WTC11 (cell line): Measurements from ENCODE around the gene BACH2. TPM values are rescaled to one million over a fixed set of nuclear protein-coding genes. Genes with fewer than 3 reads are reported as not detected.
A peak's percentile ranks its signal among the peaks of the same experiment; 100 is the strongest.

Experiments used
- ATAC-seq: fragments of 200-7000 bp; cut with Tn5 transposase; 2 replicates; pipeline ENCODE4 v1.10.0; 2021; ENCODE audit warnings: mild to moderate bottlenecking, moderate library complexity
- CTCF ChIA-PET: fragments of 300-600 bp; sonication (Branson Sonifier 250); formaldehyde crosslinking; loops from one replicate; lab custom pipeline; 2021; ENCODE audit warnings: antibody characterized with exemption; lab: Charles Lee
- POLR2A ChIA-PET: fragments of 350-600 bp; sonication (Branson Sonifier 250); formaldehyde crosslinking; loops from one replicate; lab custom pipeline; 2021; ENCODE audit warnings: antibody characterized with exemption; lab: Charles Lee
- DNase-seq: peaks from one replicate; pipeline ENCODE4 v3.0.0; 2021; ENCODE audit warnings: low spot score
- H3K27ac Mint-ChIP-seq: 2 replicates; pipeline ENCODE4 v1.8.0; 2021; ENCODE audit warnings: mixed read lengths
- H3K27me3 Mint-ChIP-seq: 2 replicates; pipeline ENCODE4 v1.8.0; 2021; ENCODE audit warnings: low read depth, mild to moderate bottlenecking, moderate library complexity, mixed read lengths
- H3K36me3 Mint-ChIP-seq: 2 replicates; pipeline ENCODE4 v1.8.0; 2021; ENCODE audit warnings: mixed read lengths
- H3K4me1 Mint-ChIP-seq: 2 replicates; pipeline ENCODE4 v1.8.0; 2022; ENCODE audit warnings: mixed read lengths
- H3K4me3 Mint-ChIP-seq: 2 replicates; pipeline ENCODE4 v1.8.0; 2021; ENCODE audit warnings: mild to moderate bottlenecking, moderate library complexity, mixed read lengths
- H3K9me3 Mint-ChIP-seq: 2 replicates; pipeline ENCODE4 v1.8.0; 2021; ENCODE audit warnings: mixed read lengths
- ATF3 ChIP-seq: sonication (generic); formaldehyde crosslinking; conservative IDR thresholded peaks from 2 replicates; pipeline ENCODE4 v1.8.1; 2022; ENCODE audit warnings: mild to moderate bottlenecking, missing genetic modification reagents
- CTCF ChIP-seq: fragments of 200-600 bp; IDR thresholded peaks from 2 replicates; pipeline ENCODE4 v1.8.0; 2022; ENCODE audit warnings: antibody characterized with exemption
- E2F1 ChIP-seq: sonication (generic); formaldehyde crosslinking; IDR thresholded peaks from 2 replicates; pipeline ENCODE4 v1.8.0; 2022; ENCODE audit warnings: mild to moderate bottlenecking, missing genetic modification reagents
- ELF4 ChIP-seq: sonication (generic); formaldehyde crosslinking; IDR thresholded peaks from 2 replicates; pipeline ENCODE4 v1.8.1; 2022; ENCODE audit warnings: low read depth, mild to moderate bottlenecking, moderate library complexity, missing genetic modification reagents
- EMX1 ChIP-seq: fragments of 250-450 bp; sonication (Bioruptor Pico); IDR thresholded peaks from 2 replicates; pipeline ENCODE4 v1.8.0; 2021; ENCODE audit warnings: mild to moderate bottlenecking
- ESRRA ChIP-seq: sonication (generic); formaldehyde crosslinking; IDR thresholded peaks from 2 replicates; pipeline ENCODE4 v1.8.1; 2022; ENCODE audit warnings: mild to moderate bottlenecking, missing genetic modification reagents, borderline replicate concordance
- GRHL2 ChIP-seq: fragments of 250-450 bp; sonication (Bioruptor Pico); IDR thresholded peaks from 2 replicates; pipeline ENCODE4 v1.8.0; 2022; ENCODE audit warnings: mild to moderate bottlenecking, moderate library complexity; ENCODE audit not compliant: insufficient replicate concordance, severe bottlenecking
- HMGA2 ChIP-seq: fragments of 250-450 bp; sonication (Bioruptor Pico); IDR thresholded peaks from 2 replicates; pipeline ENCODE4 v1.4.0; 2021; ENCODE audit warnings: mild to moderate bottlenecking, moderate library complexity
- IRF1 ChIP-seq: sonication (generic); formaldehyde crosslinking; IDR thresholded peaks from 2 replicates; pipeline ENCODE4 v1.8.0; 2023; ENCODE audit warnings: missing genetic modification reagents
- JAZF1 ChIP-seq: fragments of 250-450 bp; sonication (Bioruptor Pico); IDR thresholded peaks from 2 replicates; pipeline ENCODE4 v1.9.0; 2021; ENCODE audit warnings: moderate library complexity, mild to moderate bottlenecking, inconsistent platforms
- MXD4 ChIP-seq: fragments of 250-450 bp; sonication (Bioruptor Pico); IDR thresholded peaks from 2 replicates; pipeline ENCODE4 v1.8.0; 2021; ENCODE audit warnings: mild to moderate bottlenecking, moderate library complexity, borderline replicate concordance
- NFYB ChIP-seq: sonication (generic); formaldehyde crosslinking; conservative IDR thresholded peaks from 2 replicates; pipeline ENCODE4 v1.8.0; 2022; ENCODE audit warnings: low read depth, missing genetic modification reagents
- TP53 ChIP-seq: sonication (generic); formaldehyde crosslinking; IDR thresholded peaks from 2 replicates; pipeline ENCODE4 v1.8.1; 2023; ENCODE audit warnings: mild to moderate bottlenecking, missing genetic modification reagents
- USF1 ChIP-seq: sonication (generic); formaldehyde crosslinking; IDR thresholded peaks from 2 replicates; pipeline ENCODE4 v1.8.0; 2022; ENCODE audit warnings: mild to moderate bottlenecking, missing genetic modification reagents
- USF2 ChIP-seq: sonication (generic); formaldehyde crosslinking; IDR thresholded peaks from 2 replicates; pipeline ENCODE4 v1.8.1; 2023; ENCODE audit warnings: mild to moderate bottlenecking, missing genetic modification reagents, moderate library complexity
- ZNF317 ChIP-seq: sonication (generic); formaldehyde crosslinking; IDR thresholded peaks from 2 replicates; pipeline ENCODE4 v1.8.1; 2023; ENCODE audit warnings: low read depth, mild to moderate bottlenecking, moderate library complexity, missing genetic modification reagents, borderline replicate concordance
- ZNF416 ChIP-seq: fragments of 250-450 bp; sonication (Bioruptor Pico); IDR thresholded peaks from 2 replicates; pipeline ENCODE4 v1.9.0; 2021; ENCODE audit warnings: mild to moderate bottlenecking, inconsistent platforms
- ZNF423 ChIP-seq: fragments of 250-450 bp; sonication (Bioruptor Pico); IDR thresholded peaks from 2 replicates; pipeline ENCODE4 v2.1.2; 2022; ENCODE audit warnings: mild to moderate bottlenecking, moderate library complexity
- ZSCAN18 ChIP-seq: fragments of 250-450 bp; sonication (Bioruptor Pico); IDR thresholded peaks from 2 replicates; pipeline ENCODE4 v2.1.2; 2022; ENCODE audit warnings: mild to moderate bottlenecking, moderate library complexity
- total RNA-seq: library from RNA; stranded (reverse); gene quantifications from 3 replicates; pipeline ENCODE4 v1.2.3, GENCODE V29; 2021

Gene BACH2
- total RNA-seq, 1 experiment from 2014 or later, result 5.9 TPM

GRCh38 chr6:89948876-89949275 is 347.8 kb downstream of the BACH2 start (continued):
- TF ChIP-seq MXD4 (CRISPR knock-in tag), result no peak
- no peak for TF ChIP-seq TP53 (CRISPR knock-in tag)
- TF ChIP-seq ZSCAN18 (CRISPR knock-in tag), result no peak
- no peak for TF ChIP-seq NFYB (CRISPR knock-in tag)
- no peak for TF ChIP-seq ATF3 (CRISPR knock-in tag)
- TF ChIP-seq USF1 (CRISPR knock-in tag), result no peak
- no peak for TF ChIP-seq GRHL2 (CRISPR knock-in tag)
- TF ChIP-seq ZNF416 (CRISPR knock-in tag), result no peak
- TF ChIP-seq ZNF423 (CRISPR knock-in tag), result no peak

GRCh38 chr6:89944826-89945407 is 351.7 kb downstream of the BACH2 start:
- H3K4me3 Mint-ChIP-seq, result no peak overlapping the region
- TF ChIP-seq USF2 (no peak), CTCF (peak; percentile 25; the same call in 1 of the 2 replicates)
- POLR2A ChIA-PET, result no interaction called here
- ATAC-seq, result no peak
- H3K36me3 Mint-ChIP-seq, result no peaks in the 10 kb centered on the region
- no peaks in the 10 kb centered on the region for H3K4me1 Mint-ChIP-seq
- DNase-seq, result no peak
- H3K27ac Mint-ChIP-seq, result no peak overlapping the region
- peaks cover 8% of the 10 kb centered on the region for H3K9me3 Mint-ChIP-seq
- CTCF ChIA-PET, result no interaction called here
- H3K27me3 Mint-ChIP-seq, result no peaks in the 10 kb centered on the region

- Mint-ChIP-seq H3K36me3 (no peaks in the 10 kb centered on the region), H3K27me3 (no peaks in the 10 kb centered on the region), H3K9me3 (peaks cover 8% of the 10 kb centered on the region), H3K4me1 (no peaks in the 10 kb centered on the region), H3K4me3 (no peak overlapping the region), H3K27ac (peak overlapping the region; percentile 48; the same call in 1 of the 2 replicates)
- DNase-seq (no peak), ATAC-seq (no peak)
- no peak for TF ChIP-seq ZNF317 (CRISPR knock-in tag)
- no peak for TF ChIP-seq ELF4 (CRISPR knock-in tag)
- TF ChIP-seq HMGA2 (CRISPR knock-in tag), result no peak
- TF ChIP-seq IRF1 (CRISPR knock-in tag), result no peak
- TF ChIP-seq E2F1 (CRISPR knock-in tag), result no peak
- TF ChIP-seq GRHL2 (CRISPR knock-in tag), result no peak
- no peak for TF ChIP-seq MXD4 (CRISPR knock-in tag)
- no peak for TF ChIP-seq JAZF1
- no peak for TF ChIP-seq EMX1 (CRISPR knock-in tag)
- TF ChIP-seq ESRRA (CRISPR knock-in tag), result no peak
- ChIA-PET POLR2A (no interaction called here), CTCF (interaction anchor here (1.0 to 6.3 kb wide), 3 partner anchors 234 to 546 kb away, joined by 3 to 124 read pairs (median 4); no protein-coding TSS in a partner anchor)
These were observed 352.4 kb downstream of the BACH2 start for GRCh38 chr6:89944181-89944755.
